WTC11 (cell line): ENCODE data around the gene CIC.

Experiments used
- CTCF ChIP-seq: fragments of 200-600 bp; IDR thresholded peaks from 2 replicates; pipeline ENCODE4 v1.8.0; 2022; ENCODE audit warnings: antibody characterized with exemption
- E2F5 ChIP-seq: sonication (generic); formaldehyde crosslinking; IDR thresholded peaks from 2 replicates; pipeline ENCODE4 v1.8.1; 2022; ENCODE audit warnings: mild to moderate bottlenecking, moderate library complexity, missing genetic modification reagents
- MYBL2 ChIP-seq: sonication (generic); formaldehyde crosslinking; IDR thresholded peaks from 2 replicates; pipeline ENCODE4 v1.8.1; 2023; ENCODE audit warnings: mild to moderate bottlenecking, moderate library complexity, missing genetic modification reagents
- NR1H2 ChIP-seq: sonication (generic); formaldehyde crosslinking; IDR thresholded peaks from 2 replicates; pipeline ENCODE4 v1.9.0; 2021; ENCODE audit warnings: mild to moderate bottlenecking, moderate library complexity, missing genetic modification reagents
- RELA ChIP-seq: sonication (generic); formaldehyde crosslinking; IDR thresholded peaks from 2 replicates; pipeline ENCODE4 v1.8.1; 2022; ENCODE audit warnings: missing genetic modification reagents, mild to moderate bottlenecking, borderline replicate concordance
- SMAD4 ChIP-seq: sonication (generic); formaldehyde crosslinking; IDR thresholded peaks from 2 replicates; pipeline ENCODE4 v1.8.0; 2022; ENCODE audit warnings: mild to moderate bottlenecking, missing genetic modification reagents
- TF ChIP-seq, protein P1 (sequence below): fragments of 250-450 bp; sonication (Bioruptor Pico); IDR thresholded peaks from 2 replicates; pipeline ENCODE4 v1.9.0; 2021; ENCODE audit warnings: mild to moderate bottlenecking
- TF ChIP-seq, protein P2 (sequence below): sonication (generic); formaldehyde crosslinking; IDR thresholded peaks from 2 replicates; pipeline ENCODE4 v1.8.0; 2023; ENCODE audit warnings: missing genetic modification reagents, mild to moderate bottlenecking, borderline replicate concordance

- TF ChIP-seq, protein P1, sequence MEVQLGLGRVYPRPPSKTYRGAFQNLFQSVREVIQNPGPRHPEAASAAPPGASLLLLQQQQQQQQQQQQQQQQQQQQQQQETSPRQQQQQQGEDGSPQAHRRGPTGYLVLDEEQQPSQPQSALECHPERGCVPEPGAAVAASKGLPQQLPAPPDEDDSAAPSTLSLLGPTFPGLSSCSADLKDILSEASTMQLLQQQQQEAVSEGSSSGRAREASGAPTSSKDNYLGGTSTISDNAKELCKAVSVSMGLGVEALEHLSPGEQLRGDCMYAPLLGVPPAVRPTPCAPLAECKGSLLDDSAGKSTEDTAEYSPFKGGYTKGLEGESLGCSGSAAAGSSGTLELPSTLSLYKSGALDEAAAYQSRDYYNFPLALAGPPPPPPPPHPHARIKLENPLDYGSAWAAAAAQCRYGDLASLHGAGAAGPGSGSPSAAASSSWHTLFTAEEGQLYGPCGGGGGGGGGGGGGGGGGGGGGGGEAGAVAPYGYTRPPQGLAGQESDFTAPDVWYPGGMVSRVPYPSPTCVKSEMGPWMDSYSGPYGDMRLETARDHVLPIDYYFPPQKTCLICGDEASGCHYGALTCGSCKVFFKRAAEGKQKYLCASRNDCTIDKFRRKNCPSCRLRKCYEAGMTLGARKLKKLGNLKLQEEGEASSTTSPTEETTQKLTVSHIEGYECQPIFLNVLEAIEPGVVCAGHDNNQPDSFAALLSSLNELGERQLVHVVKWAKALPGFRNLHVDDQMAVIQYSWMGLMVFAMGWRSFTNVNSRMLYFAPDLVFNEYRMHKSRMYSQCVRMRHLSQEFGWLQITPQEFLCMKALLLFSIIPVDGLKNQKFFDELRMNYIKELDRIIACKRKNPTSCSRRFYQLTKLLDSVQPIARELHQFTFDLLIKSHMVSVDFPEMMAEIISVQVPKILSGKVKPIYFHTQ (CRISPR knock-in tag), result no peak
- no peak for TF ChIP-seq MYBL2
- TF ChIP-seq RELA (CRISPR knock-in tag), result no peak
- TF ChIP-seq CTCF, result no peak; the same call in 1 of the 2 replicates
- TF ChIP-seq SMAD4, result no peak
- no peak for TF ChIP-seq E2F5 (CRISPR knock-in tag)
- TF ChIP-seq, protein P2, sequence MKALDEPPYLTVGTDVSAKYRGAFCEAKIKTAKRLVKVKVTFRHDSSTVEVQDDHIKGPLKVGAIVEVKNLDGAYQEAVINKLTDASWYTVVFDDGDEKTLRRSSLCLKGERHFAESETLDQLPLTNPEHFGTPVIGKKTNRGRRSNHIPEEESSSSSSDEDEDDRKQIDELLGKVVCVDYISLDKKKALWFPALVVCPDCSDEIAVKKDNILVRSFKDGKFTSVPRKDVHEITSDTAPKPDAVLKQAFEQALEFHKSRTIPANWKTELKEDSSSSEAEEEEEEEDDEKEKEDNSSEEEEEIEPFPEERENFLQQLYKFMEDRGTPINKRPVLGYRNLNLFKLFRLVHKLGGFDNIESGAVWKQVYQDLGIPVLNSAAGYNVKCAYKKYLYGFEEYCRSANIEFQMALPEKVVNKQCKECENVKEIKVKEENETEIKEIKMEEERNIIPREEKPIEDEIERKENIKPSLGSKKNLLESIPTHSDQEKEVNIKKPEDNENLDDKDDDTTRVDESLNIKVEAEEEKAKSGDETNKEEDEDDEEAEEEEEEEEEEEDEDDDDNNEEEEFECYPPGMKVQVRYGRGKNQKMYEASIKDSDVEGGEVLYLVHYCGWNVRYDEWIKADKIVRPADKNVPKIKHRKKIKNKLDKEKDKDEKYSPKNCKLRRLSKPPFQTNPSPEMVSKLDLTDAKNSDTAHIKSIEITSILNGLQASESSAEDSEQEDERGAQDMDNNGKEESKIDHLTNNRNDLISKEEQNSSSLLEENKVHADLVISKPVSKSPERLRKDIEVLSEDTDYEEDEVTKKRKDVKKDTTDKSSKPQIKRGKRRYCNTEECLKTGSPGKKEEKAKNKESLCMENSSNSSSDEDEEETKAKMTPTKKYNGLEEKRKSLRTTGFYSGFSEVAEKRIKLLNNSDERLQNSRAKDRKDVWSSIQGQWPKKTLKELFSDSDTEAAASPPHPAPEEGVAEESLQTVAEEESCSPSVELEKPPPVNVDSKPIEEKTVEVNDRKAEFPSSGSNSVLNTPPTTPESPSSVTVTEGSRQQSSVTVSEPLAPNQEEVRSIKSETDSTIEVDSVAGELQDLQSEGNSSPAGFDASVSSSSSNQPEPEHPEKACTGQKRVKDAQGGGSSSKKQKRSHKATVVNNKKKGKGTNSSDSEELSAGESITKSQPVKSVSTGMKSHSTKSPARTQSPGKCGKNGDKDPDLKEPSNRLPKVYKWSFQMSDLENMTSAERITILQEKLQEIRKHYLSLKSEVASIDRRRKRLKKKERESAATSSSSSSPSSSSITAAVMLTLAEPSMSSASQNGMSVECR (CRISPR knock-in tag), result no peak
- TF ChIP-seq NR1H2, result no peak
Measured at GRCh38 chr19:42292963-42293362, 23.9 kb downstream of the CIC start.
